GM18526 (cell line): ENCODE data around the gene COL23A1.

ENCODE experiments used
- POLR2A ChIP-seq: IDR thresholded peaks from 3 replicates; pipeline ENCODE4 v1.6.1; 2011; ENCODE audit not compliant: insufficient read length; ENCODE audit errors: extremely low read depth

The COL23A1 gene

DNA sequence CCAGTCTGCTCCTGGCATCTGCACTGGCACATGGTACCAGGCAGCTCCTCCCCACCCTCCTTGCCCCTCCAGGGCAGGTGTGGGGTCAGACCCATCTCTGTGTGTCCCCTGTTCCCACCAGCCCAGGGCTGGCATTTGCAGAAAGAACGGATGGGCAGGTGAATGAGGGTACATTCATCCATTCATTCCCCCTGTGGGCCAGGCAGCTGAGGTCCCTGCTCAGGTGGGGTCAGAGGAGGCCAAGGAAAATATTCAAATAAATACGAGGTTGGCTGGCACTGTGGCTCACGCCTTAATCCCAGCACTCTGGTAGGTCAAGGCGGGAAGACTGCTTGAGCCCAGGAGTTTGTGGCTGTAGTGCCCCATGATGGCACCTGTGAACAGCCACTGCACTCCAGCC, 332.5 kb downstream of the COL23A1 start:
- TF ChIP-seq POLR2A, result no peak

GRCh38 chr5:178256746-178257145, 333.4 kb downstream of the COL23A1 start:
- no peak for TF ChIP-seq POLR2A

- TF ChIP-seq POLR2A, result no peak
These were observed 337.9 kb downstream of the COL23A1 start for GRCh38 chr5:178252258-178252657.

GRCh38 chr5:178250263-178250662, 339.9 kb downstream of the COL23A1 start:
- TF ChIP-seq POLR2A, result no peak

- no peak for TF ChIP-seq POLR2A
These were observed 340.8 kb downstream of the COL23A1 start for GRCh38 chr5:178249191-178249989.

DNA sequence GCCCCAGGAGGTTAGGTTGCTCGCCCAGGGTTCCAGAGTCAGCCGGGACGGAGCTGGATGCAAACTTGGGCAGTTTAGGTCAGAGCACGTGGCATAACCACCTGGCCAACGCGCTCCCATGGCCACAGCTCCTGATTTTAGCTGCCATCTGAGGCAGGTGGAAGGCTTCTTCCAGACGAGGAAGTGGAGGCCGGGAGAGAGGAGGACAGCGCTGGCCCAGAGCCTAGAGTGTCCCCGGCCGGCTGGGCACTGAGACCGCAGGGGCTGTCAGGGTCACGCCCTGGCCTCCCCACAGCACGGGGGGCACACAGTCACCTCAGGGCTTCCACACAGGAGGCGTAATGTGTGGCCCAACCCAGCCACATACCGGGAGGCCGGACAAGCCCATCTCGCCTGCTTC, 341.4 kb downstream of the COL23A1 start:
- no peak for TF ChIP-seq POLR2A

- no peak for TF ChIP-seq POLR2A
These were observed 342.4 kb downstream of the COL23A1 start for GRCh38 chr5:178247481-178248456.

DNA sequence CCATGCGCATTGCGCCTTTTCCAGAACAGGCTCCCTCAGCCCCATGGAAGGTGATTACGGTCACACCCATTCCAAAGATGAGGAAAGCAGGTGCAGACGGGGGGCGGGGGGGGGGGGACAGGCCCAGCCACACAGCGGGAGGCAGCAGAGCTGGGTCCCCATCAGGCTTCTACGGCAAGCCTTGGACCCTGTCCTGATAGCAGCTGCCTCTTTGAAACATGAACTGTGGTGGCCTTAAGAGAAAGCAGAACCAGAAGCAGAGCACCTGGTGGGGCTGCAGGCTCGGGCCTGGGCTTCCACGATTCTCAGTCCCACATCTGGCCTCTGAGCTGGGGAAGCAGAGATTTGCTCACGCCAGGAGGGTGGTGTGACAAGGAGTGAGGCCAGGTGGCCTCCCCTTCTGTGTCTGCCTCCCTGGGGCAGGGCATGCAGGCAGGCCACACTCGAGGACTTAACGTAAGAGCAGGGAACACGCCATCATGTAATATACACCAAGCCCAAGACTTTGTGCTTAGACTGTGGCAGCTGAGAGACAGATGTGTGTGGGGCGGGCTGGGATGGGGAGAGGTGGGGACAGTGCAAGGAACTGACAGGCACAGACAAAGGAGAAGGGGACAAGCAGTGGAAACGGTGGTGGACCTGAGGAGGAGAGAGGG, 343.4 kb downstream of the COL23A1 start:
- no peak for TF ChIP-seq POLR2A

DNA sequence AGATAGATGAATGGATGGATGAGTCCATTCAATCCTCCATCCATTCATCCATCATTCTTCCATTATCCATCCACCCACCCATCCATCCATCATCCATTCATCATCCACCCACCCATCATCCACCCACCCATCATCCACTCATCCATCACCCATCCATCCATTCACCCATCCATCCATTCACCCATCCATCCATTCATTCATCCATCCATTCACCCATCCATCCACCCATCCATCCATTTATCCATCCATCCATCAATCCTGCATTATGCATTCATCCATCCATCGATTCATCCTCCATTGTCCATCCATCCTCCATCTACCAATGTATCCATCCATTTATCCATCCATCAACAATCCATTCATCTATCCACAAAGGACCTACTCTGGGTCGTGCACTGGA, 344.8 kb downstream of the COL23A1 start:
- TF ChIP-seq POLR2A, result no peak

DNA sequence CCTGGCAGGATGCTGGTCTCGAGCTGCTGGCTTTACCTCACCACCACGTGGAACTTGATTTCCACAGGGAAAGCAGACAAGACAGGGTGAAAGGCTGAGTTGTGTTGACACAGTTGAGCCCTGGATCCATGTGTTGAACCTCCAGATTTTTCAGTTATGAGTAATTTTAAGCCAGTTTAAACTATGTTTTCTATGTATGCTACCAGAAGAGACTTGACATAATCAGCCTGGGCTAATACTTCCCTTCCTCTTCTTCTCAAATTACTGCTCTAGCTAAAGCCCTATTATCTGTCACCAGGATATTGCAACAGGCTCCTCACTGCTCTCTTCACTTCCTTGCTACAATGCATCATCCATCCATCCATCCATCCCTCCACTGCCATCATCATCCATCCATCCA, 345.6 kb downstream of the COL23A1 start:
- no peak for TF ChIP-seq POLR2A

GRCh38 chr5:178242416-178242815, 347.8 kb downstream of the COL23A1 start:
- no peak for TF ChIP-seq POLR2A

DNA sequence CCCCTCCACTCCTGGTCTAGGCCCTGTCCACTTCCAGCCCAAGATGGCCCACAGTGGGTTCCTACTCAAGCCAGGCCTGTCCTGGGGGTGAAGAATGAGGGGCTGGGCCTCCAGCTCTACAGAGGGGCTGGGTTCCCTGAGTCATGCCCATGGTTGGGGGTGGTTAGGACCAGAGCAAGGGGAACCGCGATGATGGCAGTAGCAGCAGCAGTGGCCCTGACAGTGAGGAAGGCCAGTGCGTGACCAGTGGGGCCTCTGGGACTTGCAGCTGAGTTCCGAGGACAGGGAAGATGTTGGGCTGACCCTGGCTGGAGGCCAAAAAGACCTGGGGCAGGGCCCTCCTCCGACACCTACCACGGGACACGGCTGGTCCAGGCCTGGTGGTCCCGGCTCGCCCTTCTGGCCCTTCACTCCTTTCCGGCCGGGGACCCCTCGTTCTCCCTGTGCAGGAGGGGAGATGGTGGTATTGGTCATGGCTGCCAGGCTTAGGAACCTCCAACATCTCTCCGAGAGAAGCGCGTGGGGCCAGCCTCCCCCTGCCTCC, 348.4 kb downstream of the COL23A1 start:
- no peak for TF ChIP-seq POLR2A

DNA sequence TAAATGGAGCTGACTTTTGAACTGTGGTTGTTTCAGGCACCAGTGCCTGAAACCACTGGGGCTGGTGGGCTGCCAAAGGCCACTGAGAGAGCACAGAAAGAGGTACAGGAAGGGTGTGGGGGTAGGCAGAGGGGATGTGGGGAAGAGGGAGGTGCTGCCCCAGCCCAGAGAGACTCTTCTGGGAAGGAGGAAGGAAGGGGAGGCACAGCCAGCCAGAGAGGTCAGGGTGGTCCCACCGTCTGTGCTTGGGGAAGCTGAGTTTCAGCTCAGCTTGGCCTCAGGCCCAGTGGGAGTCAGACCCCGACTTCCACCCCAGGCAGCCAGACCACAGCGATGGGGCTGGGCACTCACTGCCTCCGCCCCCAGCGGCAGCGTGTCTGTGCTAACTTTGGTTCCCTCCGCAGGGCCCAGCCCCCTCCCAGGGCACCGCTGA, 348.9 kb downstream of the COL23A1 start:
- TF ChIP-seq POLR2A, result no peak

GRCh38 chr5:178240766-178241165, 349.4 kb downstream of the COL23A1 start:
- TF ChIP-seq POLR2A, result no peak

GRCh38 chr5:178240341-178240741, 349.9 kb downstream of the COL23A1 start:
- no peak for TF ChIP-seq POLR2A
